HG03521 (cell line): ENCODE results near the gene PRKAG3.
"Not testable (repeated sequence)": the region's sequence is repeated elsewhere in the genome, so short reads cannot be mapped to it uniquely, and the experiment has no call there.

ENCODE experiments used
- ATAC-seq: cut with Tn5 transposase; IDR thresholded peaks from one replicate; pipeline ENCODE4 v1.9.1; 2021; ENCODE audit warnings: mild to moderate bottlenecking, moderate library complexity; ENCODE audit not compliant: unreplicated experiment

Gene PRKAG3

DNA sequence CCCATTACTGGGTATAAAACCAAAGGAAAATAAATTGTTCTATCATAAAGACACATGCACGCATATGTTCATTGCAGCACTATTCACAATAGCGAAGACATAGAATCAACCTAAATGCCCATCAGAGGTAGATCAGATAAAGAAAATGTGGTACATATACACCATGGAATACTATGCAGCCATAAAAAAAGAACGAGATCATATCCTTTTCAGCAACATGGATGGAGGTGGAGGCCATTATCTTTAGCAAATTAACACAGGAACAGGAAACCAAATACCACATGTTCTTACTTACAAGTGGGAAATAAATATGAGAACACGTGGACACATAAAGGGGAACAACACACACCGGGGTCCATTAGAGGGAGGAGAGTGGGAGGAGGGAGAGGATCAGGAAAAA is 12.7 kb upstream of the PRKAG3 start:
- ATAC-seq, result not testable (repeated sequence)

DNA sequence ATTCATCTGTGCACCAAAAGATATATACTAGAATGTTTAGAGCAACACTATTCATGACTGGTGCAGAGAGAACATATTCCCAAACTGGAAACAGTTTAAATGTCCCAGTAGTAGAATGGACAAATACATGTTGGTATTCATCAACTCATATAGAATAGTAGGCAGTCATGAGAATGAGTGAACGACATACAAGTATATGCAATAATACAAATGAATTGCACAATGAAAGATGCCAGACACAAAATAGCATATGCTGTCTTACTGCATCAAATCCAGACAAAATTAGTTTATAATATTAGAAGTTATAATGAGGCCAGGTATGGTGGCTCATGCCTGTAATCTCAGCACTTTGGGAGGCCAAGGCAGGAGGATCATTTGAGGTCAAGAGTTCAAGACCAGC is 8.3 kb upstream of the PRKAG3 start:
- ATAC-seq, result no peak

DNA sequence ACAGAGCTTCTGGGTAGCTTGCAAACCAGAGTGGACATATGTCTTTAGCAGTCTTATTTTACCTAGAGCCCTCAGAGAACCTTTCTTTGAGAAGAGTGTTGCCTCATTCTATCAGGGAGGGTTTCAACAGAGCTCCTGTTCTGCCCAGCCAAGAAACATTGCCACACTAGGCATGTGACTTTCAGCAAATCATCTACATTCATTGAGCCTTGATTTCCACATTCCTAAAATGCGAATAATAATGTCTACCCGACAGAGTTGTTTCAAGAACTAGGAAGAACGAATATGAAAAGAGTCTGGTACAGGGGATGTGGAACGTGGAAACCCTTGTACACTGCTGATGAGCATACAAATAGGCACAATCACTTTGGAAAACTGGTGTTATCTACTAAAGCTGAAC is 7.8 kb upstream of the PRKAG3 start:
- no peak for ATAC-seq

DNA sequence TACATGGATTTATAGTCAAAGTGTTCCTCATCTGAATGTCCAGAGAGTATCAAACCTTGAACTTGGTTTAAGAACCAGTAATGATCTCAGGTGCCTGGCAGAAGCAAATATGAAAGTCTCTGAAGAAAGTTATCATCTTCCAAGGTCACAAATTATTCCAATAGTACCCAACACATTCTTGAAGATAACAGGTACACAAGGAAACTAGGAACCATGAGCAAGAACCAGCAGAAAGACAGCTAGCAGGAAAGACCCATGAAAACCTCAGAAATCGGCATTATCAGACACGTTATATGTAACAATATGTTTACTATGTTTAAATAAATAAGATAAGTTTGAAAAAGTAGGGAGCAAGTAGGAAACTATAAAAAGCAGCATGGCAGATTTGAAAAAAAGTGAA is 5.9 kb upstream of the PRKAG3 start:
- ATAC-seq, result no peak

DNA sequence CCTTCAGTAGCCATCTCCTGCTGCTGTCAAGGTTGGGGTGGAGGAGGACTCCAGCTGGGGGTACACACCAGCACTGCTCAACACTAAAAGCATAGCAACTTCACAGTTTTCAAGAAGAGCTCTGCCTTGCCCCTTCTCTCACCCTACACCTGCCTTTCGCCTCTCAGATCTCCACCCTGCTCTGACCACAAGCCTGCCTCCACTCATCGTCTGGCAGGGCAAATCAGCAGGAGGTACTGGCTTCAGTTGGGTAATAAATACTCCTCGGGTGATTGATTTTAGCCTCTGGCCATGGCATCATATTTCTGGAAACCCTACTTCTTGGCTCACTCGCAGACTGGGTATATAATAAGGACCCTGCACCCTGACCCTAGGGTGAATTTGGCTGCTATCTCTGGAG is 3.1 kb upstream of the PRKAG3 start:
- ATAC-seq, result no peak

DNA sequence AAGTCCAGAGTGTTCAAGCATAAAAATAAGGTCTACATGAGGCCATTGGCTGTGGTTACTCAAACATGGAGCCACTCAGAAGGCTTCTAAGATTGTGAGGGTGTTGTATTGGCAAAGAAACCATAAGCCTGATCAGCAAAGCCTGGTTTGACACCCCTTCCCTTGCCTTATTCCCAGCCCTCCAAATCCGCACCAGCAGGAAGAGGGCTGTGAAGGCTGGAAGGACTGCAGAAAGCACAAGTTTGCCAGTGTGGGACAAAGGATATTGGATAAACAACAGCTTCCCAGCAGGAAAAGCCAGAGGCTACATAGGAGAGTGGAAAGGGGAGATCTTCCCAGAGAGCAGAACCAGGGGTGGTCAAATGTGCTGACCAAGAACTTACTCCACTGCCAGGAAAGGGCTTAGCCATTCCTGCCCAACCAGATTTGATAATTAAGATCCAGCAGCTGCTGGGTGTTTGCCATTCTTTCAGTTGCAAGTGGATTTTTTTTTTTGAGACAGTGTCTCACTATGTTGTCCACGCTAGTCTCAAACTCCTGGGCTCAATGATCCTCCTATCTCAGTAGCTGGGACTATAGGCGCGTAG is 1.5 kb upstream of the PRKAG3 start:
- no peak for ATAC-seq

DNA sequence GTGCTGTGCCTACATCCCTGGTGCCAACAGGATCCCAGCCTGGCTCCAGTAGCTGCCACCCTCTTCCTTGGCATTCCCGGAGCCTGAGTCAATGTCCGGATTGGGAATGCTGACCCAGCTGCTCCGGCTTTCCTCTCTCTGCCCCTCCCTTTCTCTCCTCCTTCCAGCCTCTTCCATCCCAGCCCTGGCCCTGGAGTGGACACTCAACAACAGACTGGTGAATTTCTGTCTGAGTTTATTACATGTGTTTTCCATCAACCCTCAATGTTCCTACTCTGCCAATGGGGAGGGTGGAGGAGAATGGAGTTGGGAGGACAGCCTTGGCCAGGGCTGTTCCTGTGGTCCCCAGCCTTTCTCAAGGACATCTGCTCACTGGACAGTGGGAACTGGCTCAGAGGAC is 917 bp upstream of the PRKAG3 start:
- no peak for ATAC-seq

DNA sequence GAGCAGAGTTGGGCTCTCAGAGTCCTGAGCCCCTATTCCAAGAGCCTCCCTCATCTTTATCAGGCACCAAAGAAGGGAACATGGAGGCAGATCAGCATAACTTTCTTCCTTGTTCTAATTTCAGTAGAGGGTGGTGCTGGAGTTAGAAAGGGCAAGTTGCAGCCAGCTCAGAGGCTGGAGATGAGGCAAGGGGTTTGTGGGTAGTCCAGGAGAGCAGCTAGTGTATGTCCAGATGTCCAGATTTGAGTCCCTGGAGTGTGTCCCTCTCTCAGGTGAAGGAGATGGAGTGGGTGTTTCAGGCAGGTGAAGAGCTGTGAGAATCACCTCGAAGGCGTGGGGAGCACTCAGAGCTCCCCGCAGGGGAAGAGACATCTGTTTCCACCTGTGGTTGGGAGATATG is 478 bp upstream of the PRKAG3 start:
- ATAC-seq, result no peak

DNA sequence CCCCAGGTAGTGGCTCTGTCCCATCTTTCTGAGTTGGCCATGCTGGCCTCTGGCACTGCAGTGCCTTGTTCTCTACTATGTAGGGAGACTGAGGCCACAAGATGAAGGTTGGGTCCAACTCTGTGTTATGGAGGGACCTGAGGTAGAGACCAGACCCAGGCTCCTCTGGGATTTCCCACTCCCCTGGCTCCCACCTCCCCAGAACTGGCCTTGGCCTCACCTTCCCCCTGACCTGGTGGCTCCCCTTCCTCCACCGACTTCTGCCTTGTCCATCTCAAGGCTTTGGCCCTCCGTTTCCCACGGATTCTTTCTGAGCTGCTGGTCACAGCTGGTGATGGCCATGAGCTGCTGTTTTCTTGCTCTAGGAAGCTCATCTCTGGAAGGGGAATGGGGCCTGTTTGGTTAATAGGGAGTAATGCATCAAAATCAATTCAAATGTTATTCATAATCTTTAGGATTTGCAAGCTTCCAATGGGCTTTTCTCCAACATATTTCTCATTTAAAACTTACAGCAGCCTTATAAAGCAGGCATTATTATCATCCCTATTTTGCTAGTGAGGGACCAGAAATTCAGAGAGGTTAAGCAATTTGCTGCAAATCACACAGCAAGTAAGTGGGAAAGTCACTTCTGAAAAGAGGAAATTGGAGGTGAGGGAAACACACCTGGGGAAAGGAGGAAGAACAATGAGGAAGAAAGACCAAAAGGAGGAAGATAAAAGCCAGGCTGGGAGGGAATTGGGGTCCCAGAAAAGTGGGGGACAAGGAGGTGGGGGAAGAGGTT is 887 bp downstream of the PRKAG3 start:
- ATAC-seq, result no peak

DNA sequence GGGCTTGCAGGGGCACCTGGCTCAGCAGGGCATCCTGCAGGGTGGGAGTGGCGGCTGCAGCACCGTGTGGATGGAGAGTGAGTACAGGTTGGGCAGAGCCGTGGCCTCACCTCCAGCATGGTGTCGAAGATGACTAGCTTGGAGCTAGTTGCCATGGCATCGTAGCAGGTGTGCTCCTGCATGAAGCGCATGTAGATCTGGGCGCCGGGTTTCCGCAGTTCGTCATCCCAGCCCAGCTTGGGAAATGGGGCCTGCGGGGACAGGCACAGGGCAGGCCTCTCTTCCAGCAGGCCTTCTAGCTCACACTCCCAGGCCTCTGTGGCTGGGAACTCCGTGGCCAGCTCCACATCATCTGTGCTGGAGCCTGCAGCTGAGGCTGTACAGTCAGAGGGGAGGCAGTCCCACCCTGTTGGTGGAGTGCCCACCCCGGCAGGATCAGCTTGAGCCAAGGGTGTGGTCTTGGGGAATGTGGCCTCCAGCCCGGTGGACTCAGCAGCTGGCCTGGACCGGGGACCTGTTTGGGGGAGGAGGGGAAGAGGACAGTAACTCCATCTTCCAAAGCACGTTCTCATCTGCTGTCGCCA is 1.6 kb downstream of the PRKAG3 start:
- ATAC-seq, result no peak

DNA sequence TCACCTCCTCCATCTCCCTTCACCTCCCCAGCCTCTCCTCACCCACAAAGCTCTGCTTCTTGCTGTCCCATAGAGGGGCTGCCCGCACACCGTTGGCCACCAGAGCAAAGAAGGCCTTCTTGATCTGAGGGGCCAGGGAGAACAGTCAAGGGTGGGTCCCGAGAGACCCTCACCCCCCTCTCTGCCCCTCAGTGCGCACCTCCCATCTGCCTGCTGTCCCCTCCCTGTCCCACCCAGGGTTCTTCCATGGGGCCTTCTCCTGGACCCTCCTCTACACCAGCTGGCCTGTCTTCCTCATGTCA is 3.2 kb downstream of the PRKAG3 start:
- no peak for ATAC-seq

DNA sequence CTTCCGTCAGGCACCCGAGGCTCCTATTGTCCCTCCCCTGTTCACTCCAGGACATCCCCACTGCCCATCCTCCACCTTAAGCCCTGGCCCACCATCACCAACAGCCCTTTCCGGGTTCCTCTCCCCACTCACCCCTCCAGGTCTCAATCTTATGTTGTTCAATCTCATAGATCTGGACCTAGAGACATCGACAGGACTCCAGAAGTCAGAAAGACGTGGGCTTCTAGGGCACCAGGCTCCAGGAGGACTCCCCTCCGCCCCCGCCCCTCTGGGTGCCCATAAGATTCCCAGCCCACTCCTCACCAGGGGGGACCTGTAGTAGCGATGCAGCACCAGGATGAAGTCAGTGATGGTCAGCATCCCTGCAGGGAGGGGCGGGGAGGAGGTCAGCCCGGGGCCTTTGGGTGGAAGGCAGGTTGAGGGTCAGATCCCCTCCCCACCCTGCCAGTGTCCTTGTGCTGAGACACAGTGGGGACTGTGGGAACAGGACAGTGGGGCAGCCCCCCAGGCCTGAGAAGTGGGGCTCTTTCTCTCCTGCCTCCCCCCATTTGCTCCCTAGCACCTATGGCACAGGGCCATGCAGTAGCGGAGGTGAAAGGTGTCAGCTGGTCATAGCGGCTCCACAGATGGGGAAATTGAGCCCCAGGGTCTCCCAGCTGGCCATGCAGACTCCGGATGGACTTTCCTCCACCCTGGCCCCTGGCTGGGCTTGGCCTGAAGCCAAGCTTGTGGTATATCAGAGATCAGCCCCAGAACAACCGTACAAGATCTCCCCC is 3.7 kb downstream of the PRKAG3 start:
- no peak for ATAC-seq

DNA sequence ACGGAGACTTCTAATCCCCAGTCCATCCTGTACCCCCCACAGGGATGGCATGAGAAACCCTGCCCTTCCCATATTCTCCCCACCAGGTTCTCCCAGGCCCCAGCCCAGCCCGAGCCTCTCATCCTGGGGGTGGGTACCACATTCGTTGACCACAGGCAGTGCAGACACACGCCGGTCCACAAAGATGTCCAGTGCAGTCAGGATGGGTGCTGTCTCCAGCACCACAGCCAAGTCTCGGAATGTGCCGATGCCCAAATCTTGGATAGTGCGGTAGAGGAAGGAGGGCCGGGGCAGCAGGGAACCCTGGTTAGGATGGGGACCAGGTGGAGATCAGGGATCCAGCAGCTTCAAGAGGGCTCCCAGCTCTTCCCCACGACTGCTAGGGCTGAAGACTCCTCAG is 4.8 kb downstream of the PRKAG3 start:
- no peak for ATAC-seq

DNA sequence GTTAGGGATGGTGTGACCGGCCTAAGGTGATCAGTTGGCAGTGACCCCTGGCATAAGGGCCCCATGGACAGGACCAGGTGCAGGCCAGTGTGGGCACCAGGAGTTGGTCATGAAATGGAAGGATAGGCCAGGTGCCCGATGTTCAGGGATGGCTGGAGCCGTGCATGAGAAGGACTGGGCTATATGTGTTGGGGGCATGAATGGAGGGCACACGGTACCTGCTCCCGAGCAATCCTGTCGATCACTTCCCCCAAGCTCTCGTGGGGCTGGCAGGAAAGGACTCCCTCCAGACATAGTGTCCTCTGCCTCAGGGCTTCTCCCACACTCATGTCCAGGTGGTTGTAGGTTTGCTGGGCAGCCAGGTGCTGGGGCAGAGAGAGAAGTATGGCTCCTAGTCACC is 7.6 kb downstream of the PRKAG3 start:
- no peak for ATAC-seq

DNA sequence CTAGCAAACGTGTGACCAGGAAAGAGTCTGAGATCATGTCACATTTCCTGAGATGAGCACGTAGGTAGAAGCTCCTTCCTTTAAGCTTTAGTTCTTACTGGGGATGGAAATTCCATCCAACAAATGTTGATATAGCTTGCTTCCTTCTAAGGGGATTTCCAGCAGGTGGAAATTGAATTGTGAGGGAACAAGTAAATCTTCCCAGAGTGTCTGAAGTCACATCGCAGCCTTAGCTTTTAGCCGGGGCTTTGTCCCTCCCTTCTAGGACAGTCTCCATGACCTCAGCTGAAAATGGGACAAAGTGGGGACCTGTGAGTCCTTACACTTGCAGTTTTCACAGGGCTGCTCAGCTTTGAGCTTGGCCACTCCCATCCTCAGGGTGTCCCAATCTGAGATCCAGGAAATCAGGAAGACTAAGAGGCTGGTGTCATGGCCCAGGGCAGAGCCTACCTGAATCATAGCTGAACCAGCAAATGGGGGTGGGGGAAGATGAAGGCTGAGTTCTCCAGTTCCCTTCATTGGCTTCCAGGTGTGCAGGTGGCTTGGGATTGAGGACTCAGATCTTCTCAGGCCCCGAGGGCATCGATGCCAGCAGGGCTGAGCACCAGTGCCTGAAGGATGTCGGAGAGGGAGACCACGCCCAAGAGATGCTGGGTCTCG is 8.3 kb downstream of the PRKAG3 start:
- no peak for ATAC-seq

DNA sequence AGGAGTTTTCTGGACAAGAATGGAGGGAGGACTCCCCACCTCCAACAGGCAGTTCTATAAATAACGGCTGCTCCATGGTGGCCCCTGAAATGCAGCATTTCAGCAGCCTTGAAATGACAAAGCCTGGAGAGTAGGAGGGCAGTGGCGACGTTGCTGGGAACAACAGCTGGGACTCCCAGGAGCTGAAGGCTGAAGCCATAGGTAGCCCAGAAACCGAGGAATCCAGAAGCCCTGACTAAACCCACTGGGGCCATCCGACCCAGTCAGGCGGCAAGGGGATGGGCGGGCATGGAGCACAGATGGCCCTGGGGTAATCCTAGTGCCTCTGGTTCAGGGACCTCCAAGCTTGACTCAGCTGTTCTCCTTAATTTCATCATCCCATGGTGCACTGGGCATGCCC is 9.0 kb downstream of the PRKAG3 start:
- no peak for ATAC-seq

DNA sequence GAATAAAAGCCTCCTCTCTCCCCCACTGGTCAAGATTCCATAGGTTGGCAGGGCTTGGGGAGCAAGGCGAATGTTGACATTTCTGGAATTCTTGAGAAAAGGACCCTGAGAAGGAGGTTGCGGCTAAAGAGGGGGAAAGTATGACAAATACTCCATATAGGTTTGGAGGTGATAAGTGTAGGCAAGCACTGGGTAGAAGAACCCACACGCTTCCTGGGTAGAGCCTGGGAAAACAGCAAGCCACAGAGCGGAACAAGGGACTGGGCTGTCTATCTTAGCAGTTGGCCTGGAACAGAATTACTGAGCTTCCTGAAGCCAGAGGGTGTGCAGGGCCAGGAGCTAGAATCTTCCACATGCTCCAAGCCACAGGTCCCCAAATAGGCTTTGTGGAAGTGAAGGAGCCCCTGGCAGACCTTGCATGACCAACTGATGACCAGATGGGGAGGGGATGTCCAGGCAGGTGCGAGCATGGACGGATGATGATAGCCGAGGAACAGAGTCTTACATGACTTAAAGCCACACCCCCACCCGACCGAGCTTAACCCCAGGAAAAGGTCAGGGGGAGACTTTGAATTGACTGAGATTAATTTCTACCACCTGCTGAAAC is 9.9 kb downstream of the PRKAG3 start:
- no peak for ATAC-seq

DNA sequence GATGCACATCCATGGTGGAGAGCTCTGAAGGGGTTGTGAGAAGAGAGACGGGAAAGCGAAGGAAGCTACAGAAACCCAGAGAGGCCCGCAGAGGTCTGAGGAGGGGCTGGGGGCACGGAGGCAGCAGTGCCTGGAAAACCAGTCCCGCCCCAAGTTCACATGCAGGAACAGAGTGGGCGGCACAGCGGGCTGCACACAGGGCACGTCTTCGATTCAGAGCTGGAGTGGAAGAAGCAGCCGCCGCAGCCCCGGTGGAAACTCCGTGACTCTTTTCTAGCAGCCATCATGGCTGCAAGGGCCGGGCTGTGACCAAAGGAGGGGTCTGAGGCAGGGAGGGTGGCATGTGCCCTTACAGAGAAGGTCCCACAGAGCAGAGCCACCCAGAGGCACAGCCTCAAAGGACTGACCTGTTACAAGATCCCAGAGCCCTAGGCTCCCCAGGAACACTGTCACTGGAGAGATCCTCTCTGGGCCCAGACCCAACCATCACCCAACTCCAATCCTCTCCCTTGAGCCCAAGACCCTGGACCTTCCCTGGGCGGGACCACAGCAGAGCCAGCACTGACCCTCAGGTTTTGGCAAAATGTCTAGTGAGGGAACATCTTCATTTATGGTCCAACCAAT is 10.7 kb downstream of the PRKAG3 start:
- ATAC-seq, result no peak

DNA sequence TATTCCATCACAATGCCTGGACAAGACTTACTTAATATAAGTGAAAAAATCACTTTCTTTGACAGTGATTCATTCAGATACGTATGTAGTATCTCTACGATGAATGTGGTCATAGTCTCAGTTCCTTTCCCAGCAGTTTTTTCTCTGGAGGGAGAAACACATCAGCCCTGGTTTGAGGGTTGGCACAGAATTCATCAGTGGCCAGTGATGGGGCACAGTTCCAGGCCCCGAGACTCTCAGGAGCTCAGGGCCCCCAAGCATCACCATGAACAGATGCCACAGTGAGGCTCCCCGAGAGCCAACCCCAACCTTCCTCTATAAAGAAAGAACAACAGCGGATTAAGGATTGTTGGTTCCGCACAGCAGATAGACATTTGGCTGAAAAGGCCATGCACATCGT is 12.5 kb downstream of the PRKAG3 start:
- no peak for ATAC-seq

DNA sequence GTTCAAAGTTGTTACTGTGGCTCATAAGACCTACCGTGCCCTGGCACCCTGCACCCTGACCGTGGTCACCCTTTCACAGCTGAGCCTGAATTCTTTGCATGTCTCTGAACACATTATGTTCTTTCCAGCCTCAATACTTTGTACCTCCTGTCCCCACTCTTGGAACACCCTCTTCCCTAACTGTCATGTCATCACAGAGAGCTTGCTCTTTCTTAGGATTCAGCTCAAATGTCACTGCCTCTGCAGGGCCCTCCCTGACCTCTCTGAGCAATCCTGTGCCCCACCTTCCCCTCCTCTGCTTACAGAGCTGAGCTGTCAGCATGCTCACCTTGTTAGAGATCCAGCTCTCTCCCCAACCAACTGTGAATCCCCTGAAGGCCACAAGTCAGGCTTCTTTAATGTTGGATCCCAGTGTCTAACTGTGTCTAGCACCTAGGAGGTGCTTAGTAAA is 15.0 kb downstream of the PRKAG3 start:
- no peak for ATAC-seq

DNA sequence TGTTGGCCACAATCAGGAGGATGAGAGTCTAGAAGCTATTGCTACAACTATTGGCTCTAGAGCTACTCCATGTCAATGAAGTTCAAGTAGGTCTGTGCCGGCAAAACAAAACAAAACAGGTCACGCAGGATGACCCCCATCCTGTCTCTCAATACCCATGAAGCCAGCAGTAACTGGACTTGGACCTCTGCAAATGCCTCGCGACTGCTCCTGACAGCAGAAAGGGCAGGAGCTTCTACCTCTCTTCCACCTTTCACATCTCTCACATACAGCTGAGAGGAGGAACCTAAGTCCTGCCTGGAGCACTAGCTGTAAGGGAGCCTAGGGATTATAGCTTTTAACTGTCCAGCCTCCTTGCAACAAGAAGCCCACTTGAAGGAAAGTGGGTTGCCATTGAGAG is 16.0 kb downstream of the PRKAG3 start:
- ATAC-seq, result no peak
